Fibroblast of skin of abdomen (primary cell): ENCODE results near the gene GARIN5A.
"Not testable (repeated sequence)": the region's sequence is repeated elsewhere in the genome, so short reads cannot be mapped to it uniquely, and the experiment has no call there.

Experiments
- DNase-seq: peaks from one replicate; pipeline ENCODE4 v3.0.0-alpha.2; 2013

The GARIN5A gene

GRCh38 chr19:50486823-50487515 is 10.3 kb upstream of the GARIN5A start:
- DNase-seq, result no peak

- no peak for DNase-seq
These were observed 8.8 kb upstream of the GARIN5A start for GRCh38 chr19:50485284-50485955.

GRCh38 chr19:50482916-50483315 is 6.3 kb upstream of the GARIN5A start:
- no peak for DNase-seq

GRCh38 chr19:50482271-50482855 is 5.7 kb upstream of the GARIN5A start:
- DNase-seq, result no peak

GRCh38 chr19:50481351-50482149 is 4.9 kb upstream of the GARIN5A start:
- no peak for DNase-seq

GRCh38 chr19:50480281-50481111 is 3.8 kb upstream of the GARIN5A start:
- no peak for DNase-seq

GRCh38 chr19:50479761-50480251 is 3.2 kb upstream of the GARIN5A start:
- DNase-seq, result no peak

- peak; percentile 14 for DNase-seq
These were observed 2.5 kb upstream of the GARIN5A start for GRCh38 chr19:50478901-50479715.

- no peak for DNase-seq
These were observed 1.3 kb upstream of the GARIN5A start for GRCh38 chr19:50477751-50478515.

- no peak for DNase-seq
These were observed 225 bp upstream of the GARIN5A start for GRCh38 chr19:50476907-50477238.

GRCh38 chr19:50475736-50476223 is 868 bp downstream of the GARIN5A start:
- no peak for DNase-seq

GRCh38 chr19:50475101-50475568 is 1.5 kb downstream of the GARIN5A start:
- DNase-seq, result no peak

GRCh38 chr19:50473336-50473735 is 3.3 kb downstream of the GARIN5A start:
- not testable (repeated sequence) for DNase-seq

GRCh38 chr19:50468818-50469217 is 7.8 kb downstream of the GARIN5A start:
- DNase-seq, result no peak

- no peak for DNase-seq
These were observed 9.1 kb downstream of the GARIN5A start for GRCh38 chr19:50467566-50467965.

- DNase-seq, result no peak
These were observed 10.0 kb downstream of the GARIN5A start for GRCh38 chr19:50466706-50467039.

GRCh38 chr19:50465986-50466705 is 10.5 kb downstream of the GARIN5A start:
- no peak for DNase-seq

GRCh38 chr19:50465000-50465399 is 11.6 kb downstream of the GARIN5A start:
- DNase-seq, result no peak

GRCh38 chr19:50464348-50464747 is 12.3 kb downstream of the GARIN5A start:
- DNase-seq, result no peak

GRCh38 chr19:50462970-50463369 is 13.7 kb downstream of the GARIN5A start:
- DNase-seq, result no peak
